Measurements from ENCODE around the gene TPRG1L. TPM values are rescaled to one million over a fixed set of nuclear protein-coding genes. Genes with fewer than 3 reads are reported as not detected.

Gene TPRG1L
- total RNA-seq, 1 experiment from 2014 or later, result 24.0 TPM

DNA sequence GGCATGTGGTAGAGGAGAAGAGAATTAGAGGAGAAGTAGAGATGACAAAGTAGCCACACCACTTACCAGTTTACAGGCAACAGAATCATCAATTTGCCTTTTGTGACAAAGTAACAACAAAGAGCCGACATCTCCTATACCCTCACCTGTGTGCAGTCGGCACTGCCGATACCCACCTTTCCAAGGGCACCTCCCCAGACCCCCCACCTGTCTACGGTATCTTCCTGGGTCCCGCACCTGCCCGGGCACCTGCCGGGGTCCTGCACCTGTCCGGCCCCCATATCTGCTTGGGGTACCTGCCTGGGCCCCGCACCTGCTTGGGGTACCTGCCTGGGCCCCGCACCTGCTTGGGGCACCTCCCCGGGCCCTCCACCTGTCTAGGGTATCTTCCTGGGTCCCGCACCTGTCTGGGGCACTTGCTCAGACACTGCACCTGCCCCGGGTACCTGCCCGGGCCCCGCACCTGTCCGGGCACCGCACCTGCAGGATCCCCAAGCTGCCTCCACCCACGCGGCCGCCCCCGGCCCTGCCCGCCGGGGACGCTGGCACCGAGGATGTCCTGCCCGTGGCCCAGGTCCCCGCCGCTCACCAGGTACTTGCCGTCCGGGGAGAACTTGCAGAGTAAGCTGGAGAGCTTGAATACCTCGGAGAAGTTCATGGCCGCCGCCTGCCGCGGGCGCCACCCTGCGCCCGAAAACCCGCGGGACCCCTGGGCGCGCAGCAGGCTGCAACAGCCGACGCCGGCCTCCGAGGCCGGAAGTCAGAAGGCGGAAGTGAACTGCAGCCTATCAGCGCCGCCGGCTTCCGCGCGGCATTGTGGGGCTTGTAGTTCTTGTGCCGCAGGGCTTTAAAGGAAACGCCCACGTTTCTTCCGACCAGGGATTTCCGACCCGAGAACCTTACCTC is 24.8 kb downstream of the TPRG1L start, which contains the start of gene WRAP73:
Gene WRAP73 (minus strand): TSS at position 762 of the 906 bp plus-strand sequence. CDS start 104 bp downstream, at position 658.
- Histone ChIP-seq H3K27ac (ENCODE audit: insufficient read length, low read depth, low read length) (no peak within 1 kb of the TSS), H2BK5ac (ENCODE audit: insufficient read length, low read length) (no peak within 1 kb of the TSS), H4K5ac (ENCODE audit: insufficient read length, low read depth, low read length) (no peak within 1 kb of the TSS), H2BK120ac (ENCODE audit: low read depth, low read length, poor library complexity, severe bottlenecking) (no peak within 1 kb of the TSS), H2BK12ac (ENCODE audit: insufficient read length, low read depth, low read length) (no peak within 1 kb of the TSS), H4K20me1 (ENCODE audit: control insufficient read depth, insufficient read depth, insufficient read length) (no peaks in the 10 kb centered on the region), H4K8ac (replicated peaks; ENCODE audit: insufficient read length, low read depth, low read length) (no peak within 1 kb of the TSS), H2AFZ (ENCODE audit: low read length) (no peak within 1 kb of the TSS), H3K56ac (ENCODE audit: insufficient read length, low read depth, low read length) (no peak within 1 kb of the TSS), H3K9ac (ENCODE audit: extremely low read depth, insufficient read length, low read length) (no peak within 1 kb of the TSS), H3K4me1 (ENCODE audit: insufficient read depth, low read length) (no peaks in the 10 kb centered on the region), H4K91ac (ENCODE audit: insufficient read length, low read depth, low read length) (no peak within 1 kb of the TSS), H3K4me2 (ENCODE audit: insufficient read depth, insufficient read length, low read length) (peak within 1 kb of the TSS; percentile 65), H3K23ac (ENCODE audit: insufficient read length, low read depth, low read length) (no peak within 1 kb of the TSS), H3K9me3 (ENCODE audit: control insufficient read depth, low read depth, low read length) (no peaks in the 10 kb centered on the region), H2AK5ac (ENCODE audit: insufficient read length, low read length) (no peak within 1 kb of the TSS), H3K18ac (ENCODE audit: insufficient read length, low read depth, low read length) (no peak within 1 kb of the TSS), H2BK15ac (ENCODE audit: low read depth, low read length) (no peak within 1 kb of the TSS), H3K14ac (ENCODE audit: insufficient read depth, low read length) (no peak within 1 kb of the TSS), H3K79me2 (ENCODE audit: insufficient read depth, low read length) (peaks cover 3% of the 10 kb centered on the region; the same call in 1 of the 2 replicates), H3K23me2 (ENCODE audit: insufficient read length, low read depth, low read length, poor library complexity, severe bottlenecking) (peaks cover 28% of the 10 kb centered on the region), H3K79me1 (ENCODE audit: insufficient read depth, low read depth, low read length, poor library complexity, severe bottlenecking) (no peaks in the 10 kb centered on the region), H3K27me3 (ENCODE audit: insufficient read depth, low read length) (peaks cover 38% of the 10 kb centered on the region), H3K4ac (ENCODE audit: low read depth, low read length) (no peak within 1 kb of the TSS), H3T11ph (ENCODE audit: low read length) (no peak within 1 kb of the TSS), H2BK20ac (ENCODE audit: low read depth, low read length, poor library complexity, severe bottlenecking) (no peak within 1 kb of the TSS)
- TF ChIP-seq, protein P1, sequence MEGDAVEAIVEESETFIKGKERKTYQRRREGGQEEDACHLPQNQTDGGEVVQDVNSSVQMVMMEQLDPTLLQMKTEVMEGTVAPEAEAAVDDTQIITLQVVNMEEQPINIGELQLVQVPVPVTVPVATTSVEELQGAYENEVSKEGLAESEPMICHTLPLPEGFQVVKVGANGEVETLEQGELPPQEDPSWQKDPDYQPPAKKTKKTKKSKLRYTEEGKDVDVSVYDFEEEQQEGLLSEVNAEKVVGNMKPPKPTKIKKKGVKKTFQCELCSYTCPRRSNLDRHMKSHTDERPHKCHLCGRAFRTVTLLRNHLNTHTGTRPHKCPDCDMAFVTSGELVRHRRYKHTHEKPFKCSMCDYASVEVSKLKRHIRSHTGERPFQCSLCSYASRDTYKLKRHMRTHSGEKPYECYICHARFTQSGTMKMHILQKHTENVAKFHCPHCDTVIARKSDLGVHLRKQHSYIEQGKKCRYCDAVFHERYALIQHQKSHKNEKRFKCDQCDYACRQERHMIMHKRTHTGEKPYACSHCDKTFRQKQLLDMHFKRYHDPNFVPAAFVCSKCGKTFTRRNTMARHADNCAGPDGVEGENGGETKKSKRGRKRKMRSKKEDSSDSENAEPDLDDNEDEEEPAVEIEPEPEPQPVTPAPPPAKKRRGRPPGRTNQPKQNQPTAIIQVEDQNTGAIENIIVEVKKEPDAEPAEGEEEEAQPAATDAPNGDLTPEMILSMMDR (conservative IDR thresholded peaks at IDR 0.05), result no peak
- H3K4me1 Mint-ChIP-seq, result peaks cover 15 to 17% of the 10 kb centered on the region in 2 experiments
- H3K27me3 Mint-ChIP-seq (ENCODE audit: low read depth), result peaks cover 43% of the 10 kb centered on the region
- DNase-seq, result peak; percentile 91
- peaks cover 0 to 2% of the 10 kb centered on the region in 2 experiments; a peak in 1 of 5 replicates for H3K9me3 Mint-ChIP-seq
- H3K4me3 Mint-ChIP-seq, result peak within 1 kb of the TSS; percentile 71 to 85
- no peak within 1 kb of the TSS for H3K27ac Mint-ChIP-seq
- WGBS (ENCODE audit: extremely low coverage, insufficient read length, low lambda C conversion rate), result no CpG with 5 or more reads among the region's 60 CpGs
- H3K36me3 Mint-ChIP-seq (ENCODE audit: insufficient read depth in 1 of 3, low read depth in 3 of 3), result peaks cover 0 to 22% (median 16%) of the 10 kb centered on the region in 3 experiments

Measured in H9 (cell line).